ENCODE data around the gene SAP130. TPM values are rescaled to one million over a fixed set of nuclear protein-coding genes. Genes with fewer than 3 reads are reported as not detected.

The SAP130 gene
- total and polyA plus RNA-seq, 12 donors = 7.0 to 22.7 (median 14.0) TPM

- H3K27me3 ChIP-seq = no peaks in the 10 kb centered on the region
- intact Hi-C loops (cut with DNase I) = no loop called here
- H3K4me1 ChIP-seq (replicated peaks in 1 of 2) = no peaks in the 10 kb centered on the region
- no peak overlapping the region for H3K27ac ChIP-seq
- WGBS, 4 donors = 75 to 85% (median 80%) methylated on average over 7 of the region's 7 CpGs
- H3K36me3 ChIP-seq (replicated peaks in 1 of 2) = no peaks in the 10 kb centered on the region
- no peak for TF ChIP-seq CTCF (IDR thresholded peaks at IDR 0.05)
- TF ChIP-seq POLR2A (IDR thresholded peaks at IDR 0.05) = no peak
- no peak overlapping the region for H3K4me3 ChIP-seq
- no peak for DNase-seq
- H3K9me3 ChIP-seq (replicated peaks in 1 of 3) = no peaks in the 10 kb centered on the region
These were observed 95.5 kb downstream of the SAP130 start for GRCh38 chr2:127932199-127932876.

- Histone ChIP-seq H3K27ac (no peak overlapping the region), H3K27me3 (no peaks in the 10 kb centered on the region), H3K9me3 (replicated peaks in 1 of 3) (no peaks in the 10 kb centered on the region), H3K36me3 (replicated peaks in 1 of 2) (no peaks in the 10 kb centered on the region), H3K4me3 (no peak overlapping the region), H3K4me1 (replicated peaks in 1 of 2) (no peaks in the 10 kb centered on the region)
- no peak for DNase-seq
- no peak for TF ChIP-seq POLR2A (IDR thresholded peaks at IDR 0.05)
- TF ChIP-seq CTCF (IDR thresholded peaks at IDR 0.05) = no peak
- intact Hi-C loops (cut with DNase I) = no loop called here
- 60 to 100% (median 89%) methylated on average over 1 of the region's 1 CpG for WGBS, 4 donors
These were observed 98.4 kb downstream of the SAP130 start for GRCh38 chr2:127929449-127929848.

- TF ChIP-seq POLR2A (IDR thresholded peaks at IDR 0.05) = no peak
- TF ChIP-seq CTCF (IDR thresholded peaks at IDR 0.05) = no peak
- no peak for DNase-seq
- 80 to 97% (median 91%) methylated on average over 3 of the region's 3 CpGs for WGBS, 4 donors
- H3K9me3 ChIP-seq (replicated peaks in 1 of 3) = no peaks in the 10 kb centered on the region
- no peaks in the 10 kb centered on the region for H3K27me3 ChIP-seq
- H3K4me1 ChIP-seq (replicated peaks in 1 of 2) = no peaks in the 10 kb centered on the region
- no peaks in the 10 kb centered on the region for H3K36me3 ChIP-seq (replicated peaks in 1 of 2)
- intact Hi-C loops (cut with DNase I) = no loop called here
- H3K4me3 ChIP-seq = no peak overlapping the region
- H3K27ac ChIP-seq = no peak overlapping the region
These were observed 100.5 kb downstream of the SAP130 start for GRCh38 chr2:127927384-127927783.

- intact Hi-C loops (cut with DNase I) = no loop called here
- DNase-seq = no peak
- 93 to 98% (median 95%) methylated on average over 4 of the region's 4 CpGs for WGBS, 4 donors
These were observed 109.9 kb downstream of the SAP130 start for GRCh38 chr2:127917916-127918315.

More at GRCh38 chr2:127917916-127918315, 109.9 kb downstream of the SAP130 start:
- no peak overlapping the region for H3K27ac ChIP-seq
- no peak overlapping the region for H3K4me3 ChIP-seq
- no peaks in the 10 kb centered on the region for H3K27me3 ChIP-seq
- H3K36me3 ChIP-seq (replicated peaks in 1 of 2) = no peaks in the 10 kb centered on the region
- no peaks in the 10 kb centered on the region for H3K9me3 ChIP-seq (replicated peaks in 1 of 3)
- H3K4me1 ChIP-seq (replicated peaks in 1 of 2) = no peaks in the 10 kb centered on the region
- TF ChIP-seq POLR2A (IDR thresholded peaks at IDR 0.05) (no peak), CTCF (IDR thresholded peaks at IDR 0.05) (no peak)

All from adrenal gland (tissue), 12 donors.